ENCODE data around the gene PSMA8. TPM values are rescaled to one million over a fixed set of nuclear protein-coding genes. Genes with fewer than 3 reads are reported as not detected.

Gene PSMA8
- total RNA-seq, 1 experiment from 2014 or later = not detected

GRCh38 chr18:26103579-26103978 lies 30.1 kb upstream of the PSMA8 start:
- intact Hi-C loops (cut with micrococcal nuclease; ENCODE audit: unreplicated experiment) = no loop called here
- no peak overlapping the region for H3K4me2 ChIP-seq
- no peak overlapping the region for H3K4me3 ChIP-seq
- no peaks in the 10 kb centered on the region for H3K27me3 ChIP-seq (ENCODE audit: insufficient read depth, low read depth)
- H3K9me2 ChIP-seq (ENCODE audit: insufficient read depth) = no peaks in the 10 kb centered on the region
- ChIA-PET POLR2A (ENCODE audit: unreplicated experiment) (no interaction called here), CTCF (no interaction called here)
- no peaks in the 10 kb centered on the region for H3K79me2 ChIP-seq (ENCODE audit: low read depth)
- no peaks in the 10 kb centered on the region for H3K9me3 ChIP-seq (ENCODE audit: insufficient read depth, low read depth)
- no TSS peak for BruUV-seq (replicated peaks)
- no peak for DNase-seq
- no peaks in the 10 kb centered on the region for H3F3A ChIP-seq (ENCODE audit: insufficient read depth, low read depth)
- H2AFZ ChIP-seq = no peak overlapping the region
- H3K27ac ChIP-seq = no peak overlapping the region
- no peaks in the 10 kb centered on the region for H3K4me1 ChIP-seq (replicated peaks; ENCODE audit: insufficient read depth)
- TF ChIP-seq, protein P1, sequence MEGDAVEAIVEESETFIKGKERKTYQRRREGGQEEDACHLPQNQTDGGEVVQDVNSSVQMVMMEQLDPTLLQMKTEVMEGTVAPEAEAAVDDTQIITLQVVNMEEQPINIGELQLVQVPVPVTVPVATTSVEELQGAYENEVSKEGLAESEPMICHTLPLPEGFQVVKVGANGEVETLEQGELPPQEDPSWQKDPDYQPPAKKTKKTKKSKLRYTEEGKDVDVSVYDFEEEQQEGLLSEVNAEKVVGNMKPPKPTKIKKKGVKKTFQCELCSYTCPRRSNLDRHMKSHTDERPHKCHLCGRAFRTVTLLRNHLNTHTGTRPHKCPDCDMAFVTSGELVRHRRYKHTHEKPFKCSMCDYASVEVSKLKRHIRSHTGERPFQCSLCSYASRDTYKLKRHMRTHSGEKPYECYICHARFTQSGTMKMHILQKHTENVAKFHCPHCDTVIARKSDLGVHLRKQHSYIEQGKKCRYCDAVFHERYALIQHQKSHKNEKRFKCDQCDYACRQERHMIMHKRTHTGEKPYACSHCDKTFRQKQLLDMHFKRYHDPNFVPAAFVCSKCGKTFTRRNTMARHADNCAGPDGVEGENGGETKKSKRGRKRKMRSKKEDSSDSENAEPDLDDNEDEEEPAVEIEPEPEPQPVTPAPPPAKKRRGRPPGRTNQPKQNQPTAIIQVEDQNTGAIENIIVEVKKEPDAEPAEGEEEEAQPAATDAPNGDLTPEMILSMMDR (conservative IDR thresholded peaks at IDR 0.05) = no peak
- TF ChIP-seq EZH2 (IDR thresholded peaks at IDR 0.05; ENCODE audit: low read depth) = no peak
- no peaks in the 10 kb centered on the region for H4K20me1 ChIP-seq (ENCODE audit: insufficient read depth)
- H3K36me3 ChIP-seq (ENCODE audit: low read depth) = no peaks in the 10 kb centered on the region

GRCh38 chr18:26104035-26104434 lies 29.6 kb upstream of the PSMA8 start:
- no peaks in the 10 kb centered on the region for H4K20me1 ChIP-seq (ENCODE audit: insufficient read depth)
- H3K9me2 ChIP-seq (ENCODE audit: insufficient read depth) = no peaks in the 10 kb centered on the region
- H3F3A ChIP-seq (ENCODE audit: insufficient read depth, low read depth) = no peaks in the 10 kb centered on the region
- DNase-seq = no peak
- no peaks in the 10 kb centered on the region for H3K36me3 ChIP-seq (ENCODE audit: low read depth)
- no peak overlapping the region for H2AFZ ChIP-seq
- no peak overlapping the region for H3K4me2 ChIP-seq
- H3K27ac ChIP-seq = no peak overlapping the region
- TF ChIP-seq, protein P1 (conservative IDR thresholded peaks at IDR 0.05) = no peak
- TF ChIP-seq EZH2 (IDR thresholded peaks at IDR 0.05; ENCODE audit: low read depth) = no peak
- no peaks in the 10 kb centered on the region for H3K79me2 ChIP-seq (ENCODE audit: low read depth)
- ChIA-PET POLR2A (ENCODE audit: unreplicated experiment) (no interaction called here), CTCF (no interaction called here)
- no peak overlapping the region for H3K4me3 ChIP-seq
- H3K27me3 ChIP-seq (ENCODE audit: insufficient read depth, low read depth) = no peaks in the 10 kb centered on the region
- intact Hi-C loops (cut with micrococcal nuclease; ENCODE audit: unreplicated experiment) = no loop called here
- no peaks in the 10 kb centered on the region for H3K9me3 ChIP-seq (ENCODE audit: insufficient read depth, low read depth)
- no TSS peak for BruUV-seq (replicated peaks)
- H3K4me1 ChIP-seq (replicated peaks; ENCODE audit: insufficient read depth) = no peaks in the 10 kb centered on the region

DNA sequence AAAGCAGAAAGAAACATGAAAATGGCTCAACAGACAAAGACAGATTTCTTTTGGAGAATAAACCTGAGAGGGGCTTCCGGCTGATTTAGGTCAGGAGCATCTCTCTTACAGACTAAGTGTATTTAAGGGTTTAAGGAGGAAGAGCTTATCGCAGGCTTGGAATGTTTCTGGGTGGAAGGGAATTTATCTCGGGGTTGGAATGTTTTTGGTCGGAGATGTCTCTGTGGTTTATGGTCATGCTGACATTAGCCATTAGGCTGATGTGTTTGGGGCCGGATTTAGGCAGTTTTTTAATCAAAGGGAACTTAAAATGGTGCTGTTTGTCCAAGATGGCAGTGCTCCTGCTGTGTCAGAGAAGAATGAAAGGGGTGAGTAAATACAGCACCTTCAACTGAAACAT lies 14.4 kb upstream of the PSMA8 start:
- DNase-seq = no peak
- Histone ChIP-seq H3K4me1 (replicated peaks; ENCODE audit: insufficient read depth) (no peaks in the 10 kb centered on the region), H2AFZ (no peak overlapping the region), H3K4me3 (no peak overlapping the region), H3K27me3 (ENCODE audit: insufficient read depth, low read depth) (no peaks in the 10 kb centered on the region), H3F3A (ENCODE audit: insufficient read depth, low read depth) (no peaks in the 10 kb centered on the region), H3K36me3 (ENCODE audit: low read depth) (no peaks in the 10 kb centered on the region), H3K79me2 (ENCODE audit: low read depth) (no peaks in the 10 kb centered on the region), H3K27ac (no peak overlapping the region), H3K9me3 (ENCODE audit: insufficient read depth, low read depth) (no peaks in the 10 kb centered on the region), H3K4me2 (no peak overlapping the region), H3K9me2 (ENCODE audit: insufficient read depth) (no peaks in the 10 kb centered on the region), H4K20me1 (ENCODE audit: insufficient read depth) (no peaks in the 10 kb centered on the region)
- TF ChIP-seq EZH2 (IDR thresholded peaks at IDR 0.05; ENCODE audit: low read depth) = no peak
- TF ChIP-seq, protein P1 (conservative IDR thresholded peaks at IDR 0.05) = no peak
- ChIA-PET POLR2A (ENCODE audit: unreplicated experiment) (no interaction called here), CTCF (no interaction called here)
- intact Hi-C loops (cut with micrococcal nuclease; ENCODE audit: unreplicated experiment) = no loop called here
- BruUV-seq (replicated peaks) = no TSS peak
